Stimulated activated CD4-positive, alpha-beta T cell treated with anti-CD3 and anti-CD28 coated beads, Interleukin-1b, Interleukin-23, amount 100 ng/mL, for 4 hours (primary cell): ENCODE measurements around the gene TOLLIP.

Source experiments
- DNase-seq, 2 donors: peaks; one replicate each; pipeline ENCODE4 v3.0.0-alpha.2; 2020; ENCODE audit warnings: low read depth in 2 of 2

TOLLIP gene

DNA sequence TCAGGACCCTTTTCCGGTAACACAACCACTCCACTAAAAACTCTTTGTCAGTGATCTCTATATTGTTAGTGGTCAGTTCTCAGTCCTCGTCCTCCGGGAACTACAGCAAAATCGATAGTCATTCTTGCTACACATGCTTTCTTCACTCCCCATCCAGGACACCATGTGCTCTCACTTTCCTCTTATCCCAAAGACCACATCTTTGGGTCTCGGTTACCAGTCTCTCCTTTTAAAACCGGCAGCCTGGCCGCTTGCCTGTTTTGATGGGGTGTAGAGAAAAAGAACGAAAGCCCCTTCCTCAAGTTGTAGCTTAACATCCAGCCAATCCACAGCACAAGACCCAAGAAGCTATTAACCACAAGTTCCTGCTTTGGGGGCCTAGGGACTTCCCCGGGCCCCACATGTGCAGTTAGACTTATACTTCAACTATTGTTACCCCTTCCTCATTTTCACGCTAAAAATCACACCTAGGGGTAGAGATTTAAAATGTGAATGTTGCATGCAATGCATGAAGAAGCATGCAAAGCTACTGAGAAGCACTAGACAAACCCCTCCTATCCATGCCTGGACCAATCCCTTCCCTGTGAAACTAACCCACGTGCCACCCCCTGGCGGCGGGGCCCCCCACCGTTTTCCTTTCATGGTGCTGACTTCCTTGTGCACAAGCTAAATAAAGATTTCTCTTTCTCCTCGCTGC is 1.5 kb upstream of the TOLLIP start:
- no peak for DNase-seq

DNA sequence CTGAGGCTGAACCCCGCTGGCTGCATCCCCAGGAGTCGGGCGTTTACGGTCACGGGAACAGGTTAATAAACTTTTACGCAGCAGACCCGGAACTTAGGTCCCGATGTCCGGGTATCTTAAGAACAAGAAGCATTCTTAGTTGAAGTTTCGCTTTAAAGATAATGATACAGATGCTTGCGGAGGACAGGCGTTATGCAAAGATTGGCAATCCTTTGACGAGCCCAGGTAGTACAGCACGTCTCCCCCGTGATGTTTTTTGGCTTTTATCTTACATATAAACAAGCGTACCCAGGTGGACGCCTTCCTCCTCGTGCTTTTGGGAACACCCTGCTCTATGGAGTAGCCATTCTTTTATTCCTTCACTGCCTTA is 871 bp upstream of the TOLLIP start:
- no peak for DNase-seq

DNA sequence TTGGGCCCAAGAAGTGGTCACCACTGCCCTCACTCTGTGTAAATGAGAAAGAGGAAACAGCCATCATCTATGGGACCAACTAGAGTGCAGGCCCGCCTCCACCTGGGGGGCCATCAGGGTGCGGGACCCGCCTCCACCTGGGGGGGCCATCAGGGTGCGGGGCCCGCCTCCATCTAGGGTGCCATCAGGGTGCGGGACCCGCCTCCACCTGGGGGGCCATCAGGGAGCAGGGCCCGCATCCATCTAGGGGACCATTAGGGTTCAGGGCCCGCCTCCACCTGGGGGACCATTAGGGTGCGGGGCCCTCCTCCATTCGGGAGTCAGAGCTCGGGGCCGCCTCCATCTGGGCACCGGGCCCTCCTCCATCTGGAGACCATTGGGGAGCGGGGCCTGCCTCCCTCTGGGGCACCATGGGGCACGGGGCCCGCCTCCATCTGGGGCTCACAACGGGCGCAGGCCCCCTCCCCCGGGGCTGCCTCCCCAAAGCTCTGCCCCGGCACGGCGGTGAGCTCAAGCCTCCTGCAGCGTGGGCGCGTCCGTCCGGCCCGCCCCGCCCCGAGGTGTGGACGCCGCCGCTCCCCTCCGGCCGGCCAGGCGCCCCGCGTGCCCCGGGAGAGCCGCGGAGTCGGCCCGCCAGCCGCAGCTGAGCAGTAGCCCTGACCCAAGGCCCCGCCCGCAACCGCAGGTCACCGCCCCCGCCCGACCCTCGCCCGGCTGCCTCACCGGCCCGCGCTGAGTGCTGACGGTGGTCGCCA is 512 bp downstream of the TOLLIP start:
- no peak for DNase-seq

DNA sequence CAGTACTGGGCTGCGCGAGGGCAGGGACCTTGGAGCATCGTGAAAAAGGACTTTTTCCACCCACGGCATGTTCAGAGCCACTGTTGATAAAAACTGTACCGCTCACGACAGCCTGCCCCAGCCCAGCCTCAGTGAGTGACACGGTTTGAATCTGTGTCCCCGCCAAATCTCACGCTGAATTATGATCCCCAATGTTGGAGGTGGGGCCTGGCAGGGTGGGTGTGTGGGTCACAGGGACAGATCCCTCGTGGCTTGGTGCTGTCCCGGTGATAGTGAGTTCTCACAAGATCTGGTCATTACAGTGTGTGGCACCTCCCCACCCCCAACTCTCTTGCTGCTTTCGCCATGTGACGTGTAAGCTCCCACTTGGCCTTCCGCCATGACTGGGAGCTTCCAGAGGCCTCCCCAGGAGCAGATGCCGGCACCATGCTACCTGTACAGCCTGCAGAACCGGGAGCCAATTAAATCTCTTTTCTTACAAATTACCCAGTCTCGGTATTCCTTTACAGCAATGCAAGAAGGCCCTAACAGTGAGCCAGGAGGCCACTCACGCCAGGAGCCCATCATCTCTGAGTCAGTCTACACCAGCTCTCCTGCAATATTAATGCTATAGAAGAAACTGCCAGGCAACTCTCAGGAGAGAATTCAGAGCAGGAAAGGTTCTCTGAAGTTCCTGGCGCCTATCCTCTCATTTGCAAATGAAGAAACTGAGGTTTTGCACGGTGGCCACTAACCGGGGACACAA is 1.3 kb downstream of the TOLLIP start:
- no peak for DNase-seq

DNA sequence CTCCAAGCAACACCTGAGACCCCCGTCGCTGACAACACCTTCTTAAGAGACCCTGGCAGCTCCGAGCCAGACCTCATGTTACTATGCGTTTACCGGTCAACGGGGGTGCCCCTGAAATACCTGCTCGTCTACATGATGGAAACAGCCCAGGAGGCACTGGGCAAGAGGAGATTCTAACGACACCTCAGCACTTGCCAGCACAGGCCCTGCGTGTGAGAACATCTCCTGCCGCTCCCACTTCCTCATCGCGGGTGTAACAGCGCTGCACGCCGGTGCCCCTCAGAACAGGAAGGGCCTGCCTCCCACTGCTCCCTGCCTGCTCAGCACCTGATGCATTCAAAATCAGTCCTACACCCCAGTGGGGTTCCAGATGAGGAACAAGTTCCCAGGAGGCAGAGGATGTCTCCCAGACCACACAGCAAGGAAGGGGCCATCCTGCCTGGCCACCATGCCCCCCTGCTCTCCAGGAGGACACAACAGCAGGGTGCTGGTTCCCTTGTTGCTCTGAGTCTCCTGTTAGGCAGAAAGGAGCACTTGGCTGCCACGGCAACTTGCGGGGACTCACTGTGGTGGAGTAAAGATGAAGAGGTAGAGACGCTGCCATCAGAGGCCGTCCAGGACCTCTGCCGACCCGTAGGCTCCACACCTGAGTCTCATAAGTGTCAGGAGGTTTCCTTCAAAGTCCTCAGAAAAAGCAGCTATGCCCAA is 2.1 kb downstream of the TOLLIP start:
- no peak for DNase-seq

DNA sequence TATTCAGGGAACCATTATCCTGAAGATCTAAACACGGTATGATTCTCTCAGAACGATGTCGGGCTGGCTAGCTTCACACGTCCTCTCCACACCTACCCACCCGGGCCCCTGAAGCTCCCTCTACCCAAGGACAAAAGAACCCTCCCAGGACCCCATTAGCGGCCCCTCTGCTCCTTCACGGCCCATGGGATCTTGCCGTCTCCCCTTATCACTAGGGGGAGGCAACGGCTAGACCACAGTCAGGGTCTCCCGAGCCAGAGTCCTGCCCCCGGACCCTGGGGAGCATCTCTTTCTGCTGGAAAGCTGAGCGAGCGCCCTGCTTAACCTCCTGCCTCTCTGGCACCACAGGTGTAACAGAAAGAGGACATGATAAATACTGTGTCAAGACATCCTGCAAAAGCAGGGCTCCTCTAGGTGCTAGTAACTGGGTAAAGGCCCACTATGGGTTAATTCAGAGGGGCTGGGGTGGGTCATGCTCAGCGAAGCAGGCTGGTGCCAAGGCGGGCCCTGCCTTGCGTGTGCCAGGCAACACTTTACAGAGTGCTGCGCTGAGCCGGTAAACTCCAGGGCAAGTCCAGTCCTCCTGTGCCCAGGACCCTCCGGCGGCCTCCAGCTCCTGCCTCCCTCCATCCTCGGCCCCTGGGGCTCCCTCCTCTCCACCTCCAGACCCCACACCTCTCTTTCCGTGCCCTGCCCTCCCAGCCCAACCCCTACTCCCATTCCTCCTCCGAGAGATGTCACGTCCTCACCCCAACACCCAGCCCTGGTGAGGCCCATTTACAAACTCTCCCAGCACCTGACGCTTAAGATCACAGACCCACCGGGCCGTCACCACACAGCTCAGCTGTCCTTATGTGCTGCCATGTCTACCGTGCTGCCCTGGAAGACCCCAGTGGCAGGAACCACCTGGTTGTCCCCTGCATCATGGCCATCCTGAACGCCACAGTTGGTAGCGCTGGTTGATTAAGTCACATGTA is 3.0 kb downstream of the TOLLIP start:
- DNase-seq: no peak

DNA sequence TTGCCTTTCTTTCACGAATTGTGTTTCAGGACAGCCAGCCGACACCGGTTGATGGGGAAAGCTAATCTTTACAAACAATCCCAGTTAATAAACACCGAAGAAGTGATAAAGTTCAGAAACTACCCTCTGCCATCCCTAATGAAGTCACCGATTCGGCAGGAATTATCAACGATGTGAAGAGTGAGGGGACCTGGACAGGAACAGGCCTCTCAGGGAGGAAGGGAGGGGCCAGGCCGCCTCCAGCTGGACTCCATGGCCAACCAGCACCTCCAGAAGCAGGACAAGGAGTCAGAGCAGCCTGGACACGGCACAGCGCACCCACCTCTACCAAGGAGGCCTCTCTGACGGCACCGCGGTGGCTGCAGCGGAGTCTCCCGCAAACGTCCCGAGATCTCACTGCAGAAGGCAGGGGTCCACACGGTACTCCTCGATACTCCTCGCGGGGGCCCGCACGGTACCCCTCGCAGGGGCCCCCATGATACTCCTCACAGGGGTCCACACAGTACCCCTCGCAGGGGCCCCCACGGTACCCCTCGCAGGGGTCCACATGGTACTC is 3.9 kb downstream of the TOLLIP start:
- no peak for DNase-seq

DNA sequence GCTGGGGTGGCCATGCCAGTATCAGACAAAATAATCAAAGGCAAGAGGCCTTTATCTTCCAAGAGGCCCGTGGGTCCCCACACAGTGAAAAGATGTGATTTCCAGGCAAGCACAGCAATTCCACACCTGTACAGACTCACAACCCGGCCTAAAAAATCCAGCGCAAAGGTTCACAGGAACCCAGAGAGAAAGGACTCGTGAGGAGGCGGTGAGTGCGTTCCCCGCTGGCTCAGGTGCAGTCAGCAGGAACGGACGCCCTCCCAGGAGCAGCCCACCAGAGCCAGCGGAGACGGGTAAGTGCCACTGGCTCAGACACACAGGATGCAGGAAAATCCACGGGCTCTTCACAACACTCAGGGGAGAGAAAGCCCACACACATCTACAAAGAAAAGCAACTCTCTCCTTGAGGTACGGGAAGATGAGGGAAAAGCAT is 4.4 kb downstream of the TOLLIP start:
- no peak for DNase-seq

DNA sequence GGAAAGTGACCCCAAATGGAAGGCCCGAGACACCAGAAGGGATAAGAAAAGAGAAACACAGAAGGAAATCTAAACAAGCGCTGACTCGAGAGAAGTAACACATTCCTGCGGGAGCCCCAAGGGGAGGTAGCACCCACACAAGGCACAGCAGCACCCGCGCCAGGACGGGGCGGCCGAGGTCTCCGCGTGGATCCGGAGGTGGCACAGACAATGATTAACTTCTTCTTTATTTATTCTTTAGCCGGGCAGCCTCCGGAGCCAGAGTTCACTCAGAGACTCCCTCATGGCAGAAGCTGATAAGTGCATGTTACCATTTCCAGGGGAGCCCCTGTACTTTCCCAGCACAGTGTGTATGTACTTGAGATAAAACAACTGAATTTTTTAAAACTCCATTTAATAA is 5.1 kb downstream of the TOLLIP start:
- DNase-seq: no peak

DNA sequence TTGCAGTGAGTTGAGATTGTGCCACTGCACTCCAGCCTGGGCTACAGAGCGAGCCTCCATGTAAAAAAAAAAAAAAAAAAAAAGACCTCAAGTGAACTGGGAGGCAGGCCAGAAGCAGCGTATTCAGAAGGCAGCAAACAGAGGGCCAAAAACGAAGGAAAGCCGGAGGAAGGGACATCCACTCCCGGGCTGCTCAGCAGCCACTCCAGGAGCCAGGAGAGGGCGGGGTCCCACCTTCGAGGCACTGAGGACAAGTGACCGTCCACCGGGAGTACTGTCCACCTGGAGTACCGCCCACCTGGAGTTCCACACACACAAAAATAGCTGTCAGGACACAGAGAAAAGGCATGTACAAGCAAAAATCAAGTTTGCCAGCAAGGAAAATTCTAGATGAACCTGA is 5.5 kb downstream of the TOLLIP start:
- DNase-seq: no peak

DNA sequence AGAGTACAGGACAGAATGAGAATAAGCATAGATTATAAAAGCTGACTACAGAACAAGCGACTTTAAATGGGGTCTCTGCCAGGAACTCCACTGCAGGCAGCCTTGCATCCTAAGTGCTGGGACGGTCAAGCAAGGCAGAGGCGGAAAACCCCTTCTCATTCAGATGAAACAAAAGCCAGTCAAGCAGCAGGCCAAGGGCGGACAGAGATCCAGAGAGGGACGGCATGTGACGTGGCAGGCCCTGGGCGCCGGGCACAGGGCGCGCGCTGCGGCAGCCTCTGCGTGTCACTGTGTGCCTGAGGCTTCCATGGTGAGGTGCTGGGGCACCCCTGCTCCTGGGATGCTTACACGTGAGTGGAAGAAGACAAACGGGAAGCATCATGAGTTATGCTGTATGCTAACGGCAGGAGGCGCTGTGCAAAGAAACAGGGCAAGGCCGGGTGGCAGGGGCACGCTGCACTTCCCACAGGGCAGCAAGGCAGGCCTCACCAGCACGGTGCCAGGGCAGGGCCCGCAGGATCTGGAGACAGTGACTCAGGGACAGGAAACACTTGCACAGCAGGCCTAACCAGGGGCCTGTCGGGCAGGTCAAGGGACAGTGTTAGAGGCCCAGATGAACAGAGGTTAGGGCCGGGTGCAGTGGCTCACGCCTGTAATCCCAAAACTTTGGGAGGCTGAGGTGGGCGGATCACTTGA is 6.2 kb downstream of the TOLLIP start:
- no peak for DNase-seq

DNA sequence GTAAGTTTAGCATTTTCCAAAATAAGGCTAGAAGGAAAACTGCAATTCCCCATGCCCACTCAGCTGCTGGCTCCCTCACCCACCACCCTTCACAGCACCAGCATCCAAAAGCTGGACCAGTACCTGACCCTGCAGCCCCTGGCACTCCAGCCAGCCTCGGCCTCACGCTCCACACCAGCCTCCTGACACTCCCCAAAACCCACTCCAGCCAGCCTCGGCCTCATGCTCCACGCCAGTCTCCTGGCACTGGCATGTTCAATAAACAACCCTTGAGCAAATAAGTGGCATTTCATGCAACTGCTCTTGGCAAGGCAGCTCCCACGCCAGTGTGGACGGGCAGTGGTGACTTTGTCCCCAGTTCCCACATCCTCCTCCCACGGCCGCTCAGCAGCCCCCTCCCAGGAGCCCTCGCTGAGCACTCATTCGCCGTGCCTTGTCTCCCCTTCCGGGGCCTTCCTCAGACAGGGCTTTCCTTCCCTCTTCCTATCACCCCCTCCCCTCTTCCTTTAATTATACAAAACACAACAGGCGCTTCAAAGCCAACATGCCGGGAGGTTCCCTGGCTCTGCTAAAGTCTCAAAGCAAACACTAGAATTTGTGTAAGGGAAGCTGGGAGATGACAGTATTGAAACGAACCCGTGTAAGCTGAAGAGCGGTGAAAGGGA is 6.8 kb downstream of the TOLLIP start:
- DNase-seq: no peak

DNA sequence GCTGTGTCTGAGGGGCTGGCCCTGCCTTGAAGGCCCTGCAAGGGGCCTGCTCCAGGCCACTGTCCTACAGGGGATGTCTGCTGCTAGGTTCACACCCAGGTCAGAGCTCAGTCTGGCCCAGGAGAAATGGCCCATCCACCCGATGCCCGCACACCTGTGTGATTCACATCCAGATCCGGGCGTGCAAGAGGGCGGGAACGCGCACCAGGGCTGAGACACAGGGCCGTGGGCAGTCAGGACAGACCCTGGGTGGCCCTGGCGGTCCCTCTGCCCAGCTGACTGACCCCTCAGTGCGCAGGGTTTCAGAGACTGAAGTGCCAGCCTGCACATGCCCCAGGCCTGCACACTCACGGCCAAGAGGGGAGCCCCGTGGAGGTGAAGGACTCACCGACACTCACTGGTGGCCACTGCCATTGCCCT is 7.4 kb downstream of the TOLLIP start:
- no peak for DNase-seq

DNA sequence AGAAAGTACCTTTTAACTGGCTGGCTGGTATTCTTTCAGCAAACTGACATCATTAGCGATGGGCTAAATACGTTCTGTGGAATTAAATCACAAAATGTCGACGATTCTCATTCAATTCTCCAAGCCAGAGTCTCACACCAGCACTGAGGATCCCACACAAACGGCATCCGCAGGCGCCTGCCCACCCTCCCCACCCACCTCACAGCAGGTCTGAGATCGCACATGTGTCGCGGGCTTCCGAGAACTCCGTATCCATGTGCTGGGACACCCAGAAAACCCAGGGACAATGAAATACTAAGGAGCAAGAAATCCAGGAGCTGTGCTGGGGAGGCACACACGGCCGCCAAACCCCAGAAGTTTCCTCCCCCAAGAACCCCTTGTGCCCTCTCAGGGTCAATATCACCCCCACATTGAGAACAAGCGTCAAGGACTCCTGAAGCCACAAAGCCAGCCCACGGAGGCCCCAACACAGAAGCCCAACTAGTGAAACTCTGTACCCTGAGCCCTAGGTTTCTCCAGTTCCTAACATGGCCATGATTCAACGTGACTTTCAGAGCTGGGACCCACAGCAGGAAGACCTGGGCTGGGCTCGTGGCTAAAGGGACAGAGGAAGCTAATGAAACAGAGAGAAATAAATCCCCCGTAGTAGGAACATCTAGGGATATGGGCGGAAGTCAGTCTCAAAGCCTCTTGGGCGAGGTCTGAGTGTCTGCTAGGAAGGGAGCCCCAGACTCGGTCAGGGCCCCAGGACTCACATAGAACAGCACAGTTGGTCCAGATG is 8.0 kb downstream of the TOLLIP start:
- DNase-seq: no peak

DNA sequence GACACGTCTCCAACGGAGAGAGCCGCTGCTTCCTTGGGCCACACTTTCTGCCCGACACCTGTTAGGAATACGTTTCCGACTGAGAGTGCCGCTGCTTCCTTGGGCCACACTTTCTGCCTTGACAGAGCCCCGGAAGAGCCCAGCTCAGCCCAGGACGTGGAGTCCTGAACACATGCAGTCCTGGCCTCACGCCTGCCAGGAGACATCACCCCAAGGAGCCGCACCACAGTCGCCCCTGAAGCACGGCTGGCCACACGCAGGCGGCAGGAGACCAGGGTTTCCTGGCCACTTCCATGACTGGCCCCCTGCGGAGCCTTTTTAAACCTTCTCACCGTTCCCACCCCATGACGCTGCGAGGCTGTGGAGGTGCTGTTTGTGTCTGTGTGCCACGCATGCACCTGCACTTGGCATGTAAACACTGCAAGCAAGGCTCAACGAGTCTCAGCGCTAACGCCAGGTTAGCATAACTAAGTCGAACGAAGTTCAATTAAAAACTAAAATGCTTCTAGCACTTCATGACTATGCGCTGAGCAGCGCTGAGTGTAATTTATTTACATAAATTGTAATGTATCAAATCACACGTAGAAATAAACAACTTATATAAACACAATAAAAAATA is 8.8 kb downstream of the TOLLIP start:
- DNase-seq: no peak

DNA sequence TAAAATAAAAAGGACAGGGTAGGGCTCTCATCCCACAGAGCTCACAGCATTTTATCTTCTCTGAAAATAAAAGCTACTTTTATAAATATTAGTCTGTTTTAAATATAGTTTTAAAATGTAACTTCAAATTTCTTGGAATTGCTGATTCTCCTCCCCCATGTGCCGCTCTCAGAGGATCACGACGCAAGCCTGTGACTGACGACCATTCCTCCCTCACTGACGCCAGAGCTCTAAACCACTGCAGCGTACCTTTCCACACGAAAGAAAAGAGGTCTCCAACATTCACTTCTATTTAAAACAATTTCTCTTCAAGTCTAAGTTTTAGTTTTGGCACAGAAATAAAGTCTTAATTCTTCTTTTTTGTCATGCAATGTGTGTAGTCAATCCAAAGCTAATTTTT is 9.3 kb downstream of the TOLLIP start:
- no peak for DNase-seq

DNA sequence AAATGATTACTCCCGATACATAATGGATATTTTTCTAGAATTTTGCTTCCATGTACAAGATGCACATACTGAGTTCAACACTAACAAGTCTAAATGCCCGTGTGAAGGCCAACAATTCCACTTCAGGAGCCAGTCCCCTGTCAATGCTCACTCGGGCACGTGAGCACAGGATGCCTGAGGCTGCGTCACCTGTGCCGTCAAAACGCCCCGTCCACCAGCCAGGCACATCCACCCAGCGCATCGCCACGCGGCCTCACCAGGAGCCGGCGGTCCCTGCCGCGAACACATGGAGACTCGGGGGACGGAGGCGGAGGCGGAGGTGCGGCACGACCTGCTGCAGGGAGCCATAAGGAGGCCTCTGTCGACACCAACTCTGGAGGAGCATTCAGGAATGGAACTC is 9.8 kb downstream of the TOLLIP start:
- DNase-seq: no peak
